K562 (cell line): ENCODE measurements around the gene SLC6A20. TPM values are rescaled to one million over a fixed set of nuclear protein-coding genes. Genes with fewer than 3 reads are reported as not detected.
A peak's percentile ranks its signal among the peaks of the same experiment; 100 is the strongest.

ENCODE experiments used
- BMI1 ChIP-seq: fragments of 150-350 bp; IDR thresholded peaks from 2 replicates; pipeline ENCODE4 v1.6.1; 2014; ENCODE audit warnings: low read length
- CHCHD3 ChIP-seq: fragments of 250-450 bp; sonication (Bioruptor Pico); IDR thresholded peaks from 2 replicates; pipeline ENCODE4 v2.1.2; 2022; ENCODE audit warnings: mild to moderate bottlenecking
- CSDE1 ChIP-seq, 2 experiments: fragments of 450-650 bp; IDR thresholded peaks; 2 replicates each; pipeline ENCODE4 v1.6.1; 2016; ENCODE audit warnings: mild to moderate bottlenecking in 1 of 2
- DIDO1 ChIP-seq: fragments of 450-650 bp; IDR thresholded peaks from 2 replicates; pipeline ENCODE4 v1.6.1; 2016; ENCODE audit warnings: low read depth, missing biosample characterization, missing genetic modification characterization
- EZH2 ChIP-seq: IDR thresholded peaks from 2 replicates; pipeline ENCODE4 v1.6.1; 2012; ENCODE audit warnings: low read depth, mild to moderate bottlenecking, inconsistent platforms, low read length, borderline replicate concordance
- ILF3 ChIP-seq: fragments of 450-650 bp; IDR thresholded peaks from 2 replicates; pipeline ENCODE4 v1.6.1; 2018; ENCODE audit warnings: antibody characterized with exemption, mild to moderate bottlenecking, moderate library complexity, borderline replicate concordance
- KDM4B ChIP-seq, 2 experiments: fragments of 450-650 bp in 1 of 2; sonication (generic) in 1 of 2; IDR thresholded peaks; 2 replicates each; pipeline ENCODE4 v1.6.1; 2016 to 2017; ENCODE audit warnings: borderline replicate concordance in 2 of 2, antibody characterized with exemption in 1 of 2, low read depth in 1 of 2, mild to moderate bottlenecking in 1 of 2
- MAFK ChIP-seq: IDR thresholded peaks from 2 replicates; pipeline ENCODE4 v1.6.1; 2011; ENCODE audit warnings: low read length, improper control_type of control experiment
- MNT ChIP-seq, 2 experiments: fragments of 450-650 bp; conservative IDR thresholded peaks; 2 replicates each; pipeline ENCODE4 v1.6.1; 2017; ENCODE audit warnings: mild to moderate bottlenecking in 2 of 2, moderate library complexity in 2 of 2
- MYNN ChIP-seq, 2 experiments: sonication (generic); formaldehyde crosslinking in 1 of 2; IDR thresholded peaks; 2 replicates each; pipeline versions ENCODE4 v1.5.0 to v1.6.1; 2016 to 2020; ENCODE audit warnings: antibody characterized with exemption in 1 of 2, missing genetic modification reagents in 1 of 2
- PHB2 ChIP-seq: fragments of 450-650 bp; IDR thresholded peaks from 2 replicates; pipeline ENCODE4 v1.6.1; 2017; ENCODE audit warnings: low read depth
- PRPF4 ChIP-seq: fragments of 200-400 bp; formaldehyde crosslinking; IDR thresholded peaks from one replicate; pipeline ENCODE4 v1.6.1; 2017; ENCODE audit warnings: low read length, low read depth, mild to moderate bottlenecking; ENCODE audit not compliant: insufficient read depth, poor library complexity, severe bottlenecking
- PTRF ChIP-seq: fragments of 450-650 bp; IDR thresholded peaks from 2 replicates; pipeline ENCODE4 v1.6.1; 2016; ENCODE audit warnings: mild to moderate bottlenecking, missing genetic modification characterization, missing compliant biosample characterization
- PYGO2 ChIP-seq: fragments of 450-650 bp; IDR thresholded peaks from 2 replicates; pipeline ENCODE4 v1.6.1; 2016; ENCODE audit warnings: mild to moderate bottlenecking, missing genetic modification characterization, moderate library complexity, missing compliant biosample characterization
- RBM15 ChIP-seq: fragments of 200-400 bp; formaldehyde crosslinking; IDR thresholded peaks from 2 replicates; pipeline ENCODE4 v1.6.1; 2018; ENCODE audit warnings: mild to moderate bottlenecking, low read length, moderate library complexity; ENCODE audit not compliant: insufficient read depth
- TEAD1 ChIP-seq, 2 experiments: fragments of 450-650 bp in 1 of 2; sonication (generic) in 1 of 2; formaldehyde crosslinking; IDR thresholded peaks; 2 replicates each; pipeline versions ENCODE4 v1.4.0 to v1.8.0; 2020 to 2022; ENCODE audit warnings: mild to moderate bottlenecking in 2 of 2, missing genetic modification reagents in 1 of 2
- TOE1 ChIP-seq, 2 experiments: fragments of 450-650 bp in 1 of 2; sonication (generic) in 1 of 2; formaldehyde crosslinking in 1 of 2; IDR thresholded peaks; 2 replicates each; pipeline versions ENCODE4 v1.7.1 to v1.8.0; 2016 to 2022; ENCODE audit warnings: borderline replicate concordance in 2 of 2, mild to moderate bottlenecking in 2 of 2, antibody characterized with exemption in 1 of 2, inconsistent platforms in 1 of 2, low read depth in 1 of 2, missing genetic modification reagents in 1 of 2, moderate library complexity in 1 of 2
- ZC3H11A ChIP-seq: IDR thresholded peaks from 2 replicates; pipeline ENCODE4 v1.6.1; 2012; ENCODE audit warnings: low read depth, low read length, improper control_type of control experiment
- ZFP30 ChIP-seq: fragments of 250-450 bp; sonication (Bioruptor Pico); IDR thresholded peaks from 2 replicates; pipeline ENCODE4 v1.8.0; 2022; ENCODE audit warnings: moderate library complexity, mild to moderate bottlenecking, inconsistent platforms, borderline replicate concordance
- ZKSCAN3 ChIP-seq: fragments of 250-450 bp; sonication (Bioruptor Pico); IDR thresholded peaks from 2 replicates; pipeline ENCODE4 v1.4.0; 2020
- ZNF354B ChIP-seq: fragments of 250-450 bp; sonication (Bioruptor Pico); IDR thresholded peaks from 2 replicates; pipeline ENCODE4 v1.4.0; 2020
- ZNF41 ChIP-seq: fragments of 250-450 bp; sonication (Bioruptor Pico); conservative IDR thresholded peaks from 2 replicates; pipeline ENCODE4 v1.4.0; 2020; ENCODE audit warnings: mild to moderate bottlenecking
- ZNF655 ChIP-seq: fragments of 250-450 bp; sonication (Bioruptor Pico); IDR thresholded peaks from 2 replicates; pipeline ENCODE4 v1.5.0; 2021
- ZNF778 ChIP-seq: fragments of 450-650 bp; formaldehyde crosslinking; IDR thresholded peaks from 2 replicates; pipeline ENCODE4 v1.4.0; 2020; ENCODE audit warnings: mild to moderate bottlenecking, moderate library complexity
- polyA plus RNA-seq, 8 experiments: library from polyadenylated mRNA; depleted of rRNA in 4 of 8; stranded (reverse) in 5 of 8; unstranded in 3 of 8; fragments of >200 nt; fragmentation: Nextera tagmentation in 2 of 8; fragmentation: Illumina TruSeq in 1 of 8; extraction: Ambion mirVana in 2 of 8; extraction: Trizol in 1 of 8; gene quantifications; 2 replicates each; pipeline versions ENCODE4 v1.2.1 to v1.2.3, GENCODE V29; 2011 to 2014; ENCODE audit warnings: inconsistent platforms in 1 of 8, missing spikeins in 1 of 8
- total RNA-seq, 7 experiments: library from RNA; depleted of rRNA in 6 of 7; stranded (reverse); fragments of >200 nt in 6 of 7; fragmentation: Illumina TruSeq in 2 of 7; extraction: Trizol in 2 of 7; gene quantifications; 2 replicates each; pipeline versions ENCODE4 v1.2.1 to v1.2.3, GENCODE V29; 2011 to 2021; ENCODE audit warnings: low replicate concordance in 1 of 7
- TF ChIP-seq, protein P1 (sequence below): sonication (generic); formaldehyde crosslinking; IDR thresholded peaks from 2 replicates; pipeline ENCODE4 v1.8.1; 2023; ENCODE audit warnings: mild to moderate bottlenecking, missing genetic modification reagents, moderate library complexity

The SLC6A20 gene
- total and polyA plus RNA-seq, 9 of the 15 experiments (the other 6 are each of a cell fraction or from before 2014, with no cell fraction given): not detected

GRCh38 chr3:45841757-45842491, 45.6 kb upstream of the SLC6A20 start, which contains the start of gene LZTFL1 (continued):
- TF ChIP-seq PYGO2 (tag) (no peak), CHCHD3 (CRISPR knock-in tag) (no peak), ZNF41 (CRISPR knock-in tag) (no peak), PRPF4 (no peak), MAFK (0 out of 2 replicates have a peak, but pooled peaks have one; percentile 26), BMI1 (peak; percentile 94), PTRF (tag) (no peak), DIDO1 (tag) (peak; percentile 75), ILF3 (no peak), MYNN (IDR thresholded peaks at IDR 0.05) (no peak), MYNN (CRISPR knock-in tag; IDR thresholded peaks at IDR 0.05) (no peak), RBM15 (no peak), MNT (conservative IDR thresholded peaks at IDR 0.05) (peak; percentile 99 to 100), KDM4B (IDR thresholded peaks at IDR 0.05; ENCODE audit: borderline replicate concordance in 2 of 2, low read depth in 1 of 2) (0 out of 4 replicates have a peak, but pooled peaks of 1 of the 2 experiments have one; percentile 49), PHB2 (no peak), ZNF354B (no peak), TOE1 (IDR thresholded peaks at IDR 0.05; ENCODE audit: borderline replicate concordance) (peak; percentile 85; the same call in 1 of the 2 replicates), TOE1 (CRISPR knock-in tag; IDR thresholded peaks at IDR 0.05; ENCODE audit: borderline replicate concordance, low read depth) (no peak), CSDE1 (IDR thresholded peaks at IDR 0.05) (peak in 1 of 2 experiments; percentile 86; a peak in 2 of 4 replicates), EZH2 (no peak), ZNF655 (CRISPR knock-in tag) (no peak), TEAD1 (CRISPR knock-in tag; IDR thresholded peaks at IDR 0.05) (no peak), ZFP30 (CRISPR knock-in tag) (no peak), ZKSCAN3 (CRISPR knock-in tag) (no peak), ZNF778 (CRISPR knock-in tag) (no peak), ZC3H11A (peak; percentile 59; the same call in 1 of the 2 replicates)
- TF ChIP-seq, protein P1, sequence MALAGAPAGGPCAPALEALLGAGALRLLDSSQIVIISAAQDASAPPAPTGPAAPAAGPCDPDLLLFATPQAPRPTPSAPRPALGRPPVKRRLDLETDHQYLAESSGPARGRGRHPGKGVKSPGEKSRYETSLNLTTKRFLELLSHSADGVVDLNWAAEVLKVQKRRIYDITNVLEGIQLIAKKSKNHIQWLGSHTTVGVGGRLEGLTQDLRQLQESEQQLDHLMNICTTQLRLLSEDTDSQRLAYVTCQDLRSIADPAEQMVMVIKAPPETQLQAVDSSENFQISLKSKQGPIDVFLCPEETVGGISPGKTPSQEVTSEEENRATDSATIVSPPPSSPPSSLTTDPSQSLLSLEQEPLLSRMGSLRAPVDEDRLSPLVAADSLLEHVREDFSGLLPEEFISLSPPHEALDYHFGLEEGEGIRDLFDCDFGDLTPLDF: no peak
